IMR-90 (cell line): ENCODE data around the gene THPO. TPM values are rescaled to one million over a fixed set of nuclear protein-coding genes. Genes with fewer than 3 reads are reported as not detected.

Experiments
- ATAC-seq: fragments of 200-7000 bp; cut with Tn5 transposase; 2 replicates; pipeline ENCODE4 v1.9.1; 2020; ENCODE audit warnings: low read depth, mild to moderate bottlenecking, moderate library complexity
- BruUV-seq: library from RNA; stranded (reverse); fragments of 400-500 nt; replicated peaks from 2 replicates; lab custom pipeline; 2021; lab: Mats Ljungman, UMichigan
- CTCF ChIA-PET: fragments of 300-600 bp; formaldehyde crosslinking; extraction: SDS; loops from one replicate; lab custom pipeline; 2021; ENCODE audit warnings: antibody characterized with exemption; lab: Yijun Ruan, JAX
- POLR2A ChIA-PET: fragments of 300-600 bp; sonication (Branson Sonifier 250); formaldehyde crosslinking; loops from one replicate; lab custom pipeline; 2022; ENCODE audit warnings: antibody characterized with exemption; ENCODE audit not compliant: unreplicated experiment; lab: Charles Lee
- DNase-seq: peaks from one replicate; pipeline ENCODE4 v3.0.0; 2013
- H2AFZ ChIP-seq: replicated peaks from 2 replicates; pipeline ENCODE3; 2013; ENCODE audit warnings: low read length, mild to moderate bottlenecking; ENCODE audit not compliant: poor library complexity
- H2AK5ac ChIP-seq: 2 replicates; pipeline ENCODE4 v1.6.1; 2013; ENCODE audit warnings: low read depth, low read length, inconsistent platforms
- H2AK9ac ChIP-seq: replicated peaks from 2 replicates; pipeline ENCODE3; 2013; ENCODE audit warnings: mild to moderate bottlenecking, low read depth, low read length, moderate library complexity; ENCODE audit not compliant: poor library complexity
- H2BK120ac ChIP-seq: 2 replicates; pipeline ENCODE4 v1.6.1; 2013; ENCODE audit warnings: low read depth, low read length, inconsistent platforms
- H2BK15ac ChIP-seq: 3 replicates; pipeline ENCODE4 v1.6.1; 2013; ENCODE audit warnings: low read depth, low read length, inconsistent platforms
- H2BK20ac ChIP-seq: 2 replicates; pipeline ENCODE4 v1.6.1; 2013; ENCODE audit warnings: low read depth, mild to moderate bottlenecking, inconsistent platforms, low read length, moderate library complexity
- H2BK5ac ChIP-seq: 2 replicates; pipeline ENCODE4 v1.6.1; 2013; ENCODE audit warnings: mild to moderate bottlenecking, low read depth, low read length, inconsistent platforms; ENCODE audit not compliant: poor library complexity, severe bottlenecking
- H3K14ac ChIP-seq: replicated peaks from 2 replicates; pipeline ENCODE4 v1.6.1; 2013; ENCODE audit warnings: low read depth, low read length, inconsistent platforms
- H3K18ac ChIP-seq: 2 replicates; pipeline ENCODE4 v1.6.1; 2013; ENCODE audit warnings: low read depth, low read length, control low read depth
- H3K23ac ChIP-seq: 2 replicates; pipeline ENCODE4 v1.6.1; 2013; ENCODE audit warnings: low read depth, low read length, inconsistent platforms
- H3K27ac ChIP-seq: 2 replicates; pipeline ENCODE4 v1.5.1; 2013; ENCODE audit warnings: mild to moderate bottlenecking, control low read depth, low read length; ENCODE audit not compliant: insufficient read depth
- H3K27me3 ChIP-seq: 2 replicates; pipeline ENCODE4 v1.6.1; 2013; ENCODE audit warnings: low read length; ENCODE audit not compliant: control insufficient read depth, insufficient read depth
- H3K36me3 ChIP-seq: 2 replicates; pipeline ENCODE4 v1.6.1; 2013; ENCODE audit warnings: low read length, mixed read lengths; ENCODE audit not compliant: control insufficient read depth, insufficient read depth
- H3K4ac ChIP-seq: 2 replicates; pipeline ENCODE4 v1.6.1; 2013; ENCODE audit warnings: low read depth, low read length, inconsistent platforms
- H3K4me1 ChIP-seq: 2 replicates; pipeline ENCODE4 v1.6.1; 2013; ENCODE audit warnings: low read length, mixed read lengths; ENCODE audit not compliant: control insufficient read depth, insufficient read depth
- H3K4me2 ChIP-seq: 2 replicates; pipeline ENCODE4 v1.6.1; 2013; ENCODE audit warnings: low read depth, mild to moderate bottlenecking, control low read depth, low read length, moderate library complexity
- H3K4me3 ChIP-seq: 2 replicates; pipeline ENCODE4 v1.5.1; 2013; ENCODE audit warnings: low read depth, mild to moderate bottlenecking, control low read depth, low read length, moderate library complexity; ENCODE audit not compliant: insufficient read depth
- H3K56ac ChIP-seq: 2 replicates; pipeline ENCODE4 v1.6.1; 2013; ENCODE audit warnings: low read length, inconsistent platforms; ENCODE audit not compliant: insufficient read depth; ENCODE audit errors: extremely low read depth
- H3K79me1 ChIP-seq, 2 experiments: 2 replicates each; pipeline ENCODE4 v1.6.1; 2013; ENCODE audit warnings: low read length in 2 of 2, inconsistent platforms in 1 of 2, low read depth in 1 of 2
- H3K9ac ChIP-seq: 2 replicates; pipeline ENCODE4 v1.6.1; 2013; ENCODE audit warnings: low read depth, low read length, control low read depth
- H3K9me1 ChIP-seq: 2 replicates; pipeline ENCODE4 v1.6.1; 2013; ENCODE audit warnings: low read length, inconsistent platforms; ENCODE audit not compliant: insufficient read depth
- H3K9me3 ChIP-seq: 2 replicates; pipeline ENCODE4 v1.6.1; 2013; ENCODE audit warnings: low read length; ENCODE audit not compliant: control insufficient read depth, insufficient read depth
- H4K20me1 ChIP-seq: 2 replicates; pipeline ENCODE4 v1.6.1; 2013; ENCODE audit warnings: low read length, inconsistent platforms; ENCODE audit not compliant: insufficient read depth
- H4K5ac ChIP-seq: 2 replicates; pipeline ENCODE4 v1.6.1; 2013; ENCODE audit warnings: mild to moderate bottlenecking, low read depth, low read length, control low read depth
- H4K8ac ChIP-seq, 2 experiments: 2 replicates each; pipeline ENCODE4 v1.6.1; 2013; ENCODE audit warnings: low read depth in 2 of 2, low read length in 2 of 2, control low read depth in 1 of 2, inconsistent platforms in 1 of 2
- H4K91ac ChIP-seq: 2 replicates; pipeline ENCODE4 v1.6.1; 2013; ENCODE audit warnings: low read depth, low read length, inconsistent platforms; ENCODE audit not compliant: insufficient read depth
- BHLHE40 ChIP-seq: fragments of 150-350 bp; IDR thresholded peaks from 2 replicates; pipeline ENCODE4 v1.6.1; 2016; ENCODE audit warnings: mild to moderate bottlenecking, low read depth, low read length
- CTCF ChIP-seq: conservative IDR thresholded peaks from 2 replicates; pipeline ENCODE4 v1.5.1; 2012; ENCODE audit warnings: mild to moderate bottlenecking, low read depth, low read length, improper control_type of control experiment
- MAFK ChIP-seq: IDR thresholded peaks from 2 replicates; pipeline ENCODE4 v1.6.1; 2012; ENCODE audit warnings: low read depth, low read length, improper control_type of control experiment
- NFE2L2 ChIP-seq: fragments of 150-350 bp; IDR thresholded peaks from 2 replicates; pipeline ENCODE4 v1.6.1; 2016; ENCODE audit warnings: low read depth, mild to moderate bottlenecking, low read length
- POLR2A ChIP-seq: IDR thresholded peaks from 2 replicates; pipeline ENCODE4 v1.6.1; 2012; ENCODE audit warnings: mild to moderate bottlenecking, low read depth, low read length
- RAD21 ChIP-seq: IDR thresholded peaks from 2 replicates; pipeline ENCODE4 v1.6.1; 2012; ENCODE audit warnings: low read length, improper control_type of control experiment
- RCOR1 ChIP-seq: IDR thresholded peaks from 2 replicates; pipeline ENCODE4 v1.6.1; 2012; ENCODE audit warnings: mild to moderate bottlenecking, low read length, improper control_type of control experiment; ENCODE audit not compliant: insufficient replicate concordance
- whole genome bisulfite sequencing, 2 experiments: methylation state at CpG; one replicate each; pipeline versions ENCODE4 v1.1.5 to v1.1.7; 2013; ENCODE audit warnings: missing lambda C conversion rate in 2 of 2; ENCODE audit not compliant: insufficient read length in 1 of 2; ENCODE audit errors: extremely low coverage in 2 of 2; 5-methylcytosine and 5-hydroxymethylcytosine counted together
- dilution Hi-C: fragments of 300-500 bp; cut with HindIII; formaldehyde crosslinking; loops from one replicate; pipeline ENCODE4 v1.14.3; 2018; ENCODE audit warnings: low sequenced_read_pairs; ENCODE audit not compliant: unreplicated experiment
- in situ Hi-C: fragments of 300-500 bp; cut with MboI; formaldehyde crosslinking; loops from 3 replicates; pipeline ENCODE4 v1.14.3; 2019; ENCODE audit warnings: low sequenced_read_pairs, inconsistent platforms, mixed read lengths
- intact Hi-C: fragments of 100-400 bp; cut with micrococcal nuclease; formaldehyde crosslinking; loops from 2 replicates; pipeline ENCODE4 v1.10.0; 2022
- polyA plus RNA-seq, 3 experiments: library from polyadenylated mRNA; depleted of rRNA; stranded (reverse); fragments of >200 nt; gene quantifications; 2 replicates each; pipeline ENCODE4 v1.2.3, GENCODE V29; 2012; ENCODE audit warnings: low replicate concordance in 1 of 3
- total RNA-seq: library from RNA; depleted of rRNA; stranded (reverse); fragments of >200 nt; gene quantifications from 2 replicates; pipeline ENCODE4 v1.2.3, GENCODE V29; 2012

THPO gene
- total and polyA plus RNA-seq, 2 of the 4 experiments (the other 2 are of a cell fraction), result not detected

DNA sequence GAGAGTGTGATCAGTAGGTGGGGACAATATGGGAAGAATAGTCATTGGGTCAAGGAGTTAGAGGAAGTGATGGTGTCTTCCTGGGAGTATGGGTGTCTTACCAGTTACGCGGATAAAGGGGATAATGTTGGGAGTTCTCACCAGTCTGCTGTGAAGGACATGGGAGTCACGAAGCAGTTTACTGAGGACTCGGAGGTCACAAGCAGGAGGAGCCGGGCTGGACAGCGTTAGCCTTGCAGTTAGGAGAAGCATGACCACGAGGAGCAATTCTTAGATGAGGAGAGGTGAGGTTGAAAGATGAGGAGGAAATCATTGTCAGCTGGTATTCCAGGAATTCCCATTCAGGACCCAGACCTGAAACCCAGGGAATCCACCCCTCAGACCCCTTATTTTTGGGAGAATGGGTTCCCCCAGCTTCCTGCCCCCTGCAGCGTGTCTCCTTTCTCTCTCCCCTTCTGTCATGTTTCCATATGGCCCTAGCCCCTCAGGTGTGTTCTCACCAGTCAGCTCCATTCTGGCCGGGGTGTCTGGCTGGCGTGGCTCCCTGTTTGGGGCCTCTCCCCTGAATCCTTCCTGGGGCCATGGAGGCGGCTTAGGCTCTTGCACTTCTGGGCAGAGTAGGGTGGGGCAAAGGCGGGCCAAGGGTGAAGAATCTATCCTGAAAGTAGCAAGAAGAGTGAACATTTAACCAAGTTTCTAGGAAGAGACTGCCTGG, 2.1 kb downstream of the THPO start:
- in situ Hi-C loops (loop anchor here (10.0 kb wide), 2 partner anchors 399 to 429 kb away; no protein-coding TSS in a partner anchor), dilution Hi-C loops (no loop called here), intact Hi-C loops (no loop called here)
- Histone ChIP-seq H2BK15ac (no peak overlapping the region), H2AK9ac (no peak overlapping the region), H2BK5ac (no peak overlapping the region), H3K4me1 (peaks cover 2% of the 10 kb centered on the region; the same call in 1 of the 2 replicates), H2AK5ac (0 out of 2 replicates have a peak overlapping the region, but pooled peaks have one; percentile 11), H3K79me1 (no peaks in the 10 kb centered on the region), H3K9ac (no peak overlapping the region), H4K5ac (no peak overlapping the region), H3K14ac (no peak overlapping the region), H2BK20ac (no peak overlapping the region), H3K4ac (no peak overlapping the region), H3K56ac (no peak overlapping the region), H3K36me3 (no peaks in the 10 kb centered on the region), H3K9me1 (no peaks in the 10 kb centered on the region), H4K20me1 (peaks cover 3% of the 10 kb centered on the region; the same call in 1 of the 2 replicates), H3K27me3 (peaks cover 59% of the 10 kb centered on the region), H2BK120ac (no peak overlapping the region), H4K91ac (no peak overlapping the region), H2AFZ (no peak overlapping the region), H3K18ac (no peak overlapping the region), H3K4me2 (no peak overlapping the region), H3K23ac (no peak overlapping the region; the same call in 1 of the 2 replicates), H3K27ac (no peak overlapping the region), H3K9me3 (no peaks in the 10 kb centered on the region), H4K8ac (no peak overlapping the region), H3K4me3 (no peak overlapping the region)
- DNase-seq (no peak), ATAC-seq (no peak)
- WGBS, 2 experiments, result 60% methylated on average over 4 of the region's 12 CpGs; no CpG with 5 or more reads in 1 of the 2 experiments
- ChIA-PET CTCF (interaction anchor here (0.5 to 1.0 kb wide), 2 partner anchors 48 to 168 kb away, joined by 3 to 5 read pairs; no protein-coding TSS in a partner anchor), POLR2A (no interaction called here)
- no TSS peak for BruUV-seq
- TF ChIP-seq BHLHE40 (no peak), POLR2A (no peak), RAD21 (no peak), NFE2L2 (no peak), MAFK (no peak), CTCF (no peak), RCOR1 (no peak)
